EL (cell line): ENCODE results near the gene ITSN1.
"Not testable (repeated sequence)": the region's sequence is repeated elsewhere in the genome, so short reads cannot be mapped to it uniquely, and the experiment has no call there.

ENCODE experiments used
- DNase-seq: peaks from one replicate; pipeline ENCODE4 v3.0.0-alpha.2; 2016

The ITSN1 gene

GRCh38 chr21:33684068-33684467, 41.8 kb downstream of the ITSN1 start:
- DNase-seq = no peak

DNA sequence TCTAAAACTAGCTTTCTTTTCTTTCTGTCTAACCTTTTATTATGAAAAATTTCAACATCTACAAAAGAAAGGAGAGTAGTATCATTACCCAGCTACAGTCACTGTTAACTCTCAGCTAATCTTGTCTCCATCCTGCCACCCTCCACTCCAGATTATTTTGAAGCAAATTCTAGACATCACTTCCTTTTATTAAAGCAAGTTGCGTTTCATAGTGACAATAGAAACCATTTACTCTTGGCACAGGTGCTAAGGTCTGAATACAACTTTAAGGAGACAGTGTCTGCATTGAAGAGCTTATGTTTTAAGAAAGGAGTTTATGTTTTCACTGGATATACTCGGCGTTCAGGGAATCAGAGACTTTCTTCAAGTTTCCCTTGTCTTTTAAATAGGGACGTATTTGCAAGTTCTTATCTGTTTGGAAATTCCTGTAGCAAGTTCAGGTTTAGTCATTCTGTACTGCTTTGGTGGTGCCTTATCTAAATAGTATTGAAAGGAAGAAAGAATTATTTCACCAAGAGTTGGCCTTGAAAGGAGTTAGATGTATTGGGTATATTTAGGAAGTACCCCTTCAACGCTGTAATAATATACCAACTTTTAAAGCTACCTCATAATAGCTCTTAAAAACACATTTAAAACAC, 42.7 kb downstream of the ITSN1 start:
- DNase-seq = no peak

DNA sequence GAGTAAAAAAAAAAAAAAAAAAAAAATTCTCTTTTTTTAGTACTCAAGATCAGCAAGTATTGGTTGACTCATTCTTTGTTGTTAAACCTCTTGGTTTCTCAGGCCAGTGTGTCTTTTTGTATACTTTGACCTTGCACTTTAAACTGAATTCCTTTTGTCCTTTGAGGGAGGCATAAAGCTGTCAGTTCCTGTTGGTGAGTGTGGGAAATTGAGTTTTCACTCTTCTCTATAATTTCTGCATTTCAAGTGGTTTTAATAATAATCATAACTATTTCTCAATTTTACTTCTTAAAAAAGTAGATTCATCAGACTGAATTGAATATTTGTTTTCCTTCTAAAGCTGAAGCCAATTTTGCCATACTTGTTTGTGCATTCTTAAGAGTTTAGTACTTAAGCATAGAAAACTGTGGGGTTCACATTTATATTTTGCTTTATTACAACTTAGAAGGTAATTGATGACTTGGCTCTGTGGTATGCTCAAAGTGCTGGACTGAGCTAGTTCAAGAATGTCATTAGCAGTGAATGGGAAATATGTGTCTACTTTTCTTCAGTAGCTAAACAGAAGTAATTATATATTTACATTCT, 43.4 kb downstream of the ITSN1 start:
- peak; percentile 84 for DNase-seq

- no peak for DNase-seq
Measured at GRCh38 chr21:33686386-33686785, 44.1 kb downstream of the ITSN1 start.

DNA sequence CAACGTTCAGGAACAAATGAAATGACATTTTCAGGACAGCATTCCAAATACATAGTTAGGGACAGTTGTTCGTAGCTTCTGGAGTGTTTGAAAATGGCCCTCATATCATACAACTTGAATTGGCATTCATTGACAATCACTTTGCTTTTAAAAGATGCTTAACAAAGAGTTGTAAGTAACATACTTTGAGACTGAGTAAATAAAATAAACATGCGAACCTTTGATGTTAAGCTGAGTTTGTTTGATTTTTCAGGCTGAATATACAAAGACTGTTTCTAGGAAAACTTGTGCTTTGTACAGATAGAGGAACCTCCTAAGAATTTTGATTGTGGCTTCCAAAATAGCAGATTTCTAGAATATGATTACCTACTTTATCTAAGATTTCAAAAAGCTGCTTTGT, 45.3 kb downstream of the ITSN1 start:
- DNase-seq = no peak

- DNase-seq = no peak
Measured at GRCh38 chr21:33688353-33688752, 46.1 kb downstream of the ITSN1 start.

DNA sequence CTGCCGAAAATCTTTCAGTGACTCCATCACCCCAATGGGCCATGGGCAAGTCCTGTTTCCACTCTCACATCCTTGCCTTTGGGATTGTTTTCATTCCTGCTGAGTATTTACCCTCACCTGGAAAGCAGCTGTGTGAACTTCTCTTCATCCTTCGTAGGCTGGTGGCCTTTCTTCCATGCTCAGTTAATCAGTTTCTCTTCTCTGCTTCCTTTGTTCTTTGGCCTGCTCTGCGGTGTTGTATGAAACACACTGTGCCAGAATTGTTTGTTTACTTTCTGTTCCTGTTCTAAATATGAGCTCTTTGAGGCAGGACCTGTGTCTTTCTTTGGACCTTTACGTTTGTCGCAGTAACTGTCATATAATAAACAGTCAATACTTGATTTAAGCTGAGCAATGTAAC, 48.6 kb downstream of the ITSN1 start:
- no peak for DNase-seq

- DNase-seq = no peak
Measured at GRCh38 chr21:33691945-33692603, 49.8 kb downstream of the ITSN1 start.

DNA sequence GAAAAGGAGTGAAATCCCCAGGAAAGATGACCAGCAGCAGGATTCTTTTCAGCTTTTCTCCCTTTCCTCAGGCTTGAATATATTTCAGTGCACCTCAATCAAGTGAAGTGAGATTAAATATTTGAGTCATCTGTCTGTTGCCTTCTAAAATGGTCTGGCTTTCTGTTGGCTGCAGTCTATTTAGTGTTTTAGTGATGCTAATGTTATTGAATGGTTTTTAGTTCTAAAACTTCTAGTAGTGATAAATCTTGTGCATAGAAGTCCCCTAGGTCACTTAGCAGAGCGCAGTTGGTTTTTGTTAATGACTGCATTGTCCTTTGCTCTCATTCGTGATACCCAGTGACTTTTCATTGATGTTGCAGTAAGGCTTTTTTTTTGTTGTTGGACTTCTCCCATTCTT, 53.5 kb downstream of the ITSN1 start:
- DNase-seq = no peak

- DNase-seq = no peak
Measured at GRCh38 chr21:33696465-33696864, 54.2 kb downstream of the ITSN1 start.

- DNase-seq = no peak
Measured at GRCh38 chr21:33698087-33698860, 56.0 kb downstream of the ITSN1 start.

- DNase-seq = no peak
Measured at GRCh38 chr21:33699277-33699676, 57.0 kb downstream of the ITSN1 start.

- no peak for DNase-seq
Measured at GRCh38 chr21:33700491-33700890, 58.2 kb downstream of the ITSN1 start.

- no peak for DNase-seq
Measured at GRCh38 chr21:33703750-33704606, 61.7 kb downstream of the ITSN1 start.

DNA sequence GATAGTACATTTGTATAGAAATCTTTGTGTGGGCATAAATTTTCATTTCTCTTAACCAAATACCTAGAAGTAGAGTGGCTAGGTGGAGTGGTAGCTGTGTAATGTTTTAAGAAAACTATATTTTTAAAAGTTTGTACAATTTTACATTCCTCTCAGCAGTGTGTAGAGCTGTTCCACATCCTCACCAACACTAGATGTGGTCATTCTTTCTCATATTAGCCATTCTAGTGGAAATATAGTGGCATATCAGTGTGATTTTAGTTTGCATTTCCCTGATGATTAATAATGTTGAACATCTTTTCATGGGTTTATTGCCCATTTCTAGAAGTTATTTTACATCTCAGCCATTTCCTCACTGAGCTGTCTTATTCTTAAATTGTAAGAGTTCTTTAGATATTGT, 65.5 kb downstream of the ITSN1 start:
- DNase-seq = no peak

GRCh38 chr21:33708874-33709273, 66.6 kb downstream of the ITSN1 start:
- DNase-seq = no peak

DNA sequence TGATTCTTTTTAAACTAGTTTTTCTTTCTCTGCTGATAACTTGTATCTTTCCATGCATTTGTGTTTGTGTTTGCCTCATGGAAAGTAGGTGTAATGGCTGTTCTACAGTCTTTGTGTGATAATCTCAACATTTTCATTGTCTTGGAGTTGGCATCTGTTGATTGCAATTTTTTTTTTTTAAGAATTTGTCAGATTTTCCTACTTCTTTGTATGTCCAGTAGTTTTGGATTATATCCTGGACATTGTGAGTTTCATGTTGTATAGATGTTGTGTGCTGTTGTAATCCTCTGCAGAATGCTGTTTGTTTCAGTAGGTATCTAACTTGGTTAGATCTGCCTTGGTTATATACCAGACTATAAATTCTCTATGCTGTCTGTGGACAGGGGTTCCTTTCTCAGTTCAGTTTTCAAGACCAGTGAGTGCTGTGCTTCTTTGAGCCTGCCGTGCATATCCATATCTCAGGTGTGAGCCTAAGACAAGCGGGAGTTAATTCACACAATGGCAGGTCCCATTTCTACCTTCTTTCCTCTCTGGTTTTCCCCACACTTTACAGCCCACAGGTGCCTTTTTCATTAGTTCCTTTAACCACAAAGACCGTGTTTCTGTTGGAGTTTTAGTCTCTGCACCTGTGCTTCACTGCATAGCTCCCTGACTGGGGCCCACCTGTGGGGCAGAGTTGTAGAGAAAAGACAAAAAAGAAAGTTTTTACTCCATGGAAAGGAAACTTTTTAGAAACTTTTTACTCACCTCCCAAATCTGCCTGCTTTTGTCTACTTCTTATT, 69.9 kb downstream of the ITSN1 start:
- no peak for DNase-seq

DNA sequence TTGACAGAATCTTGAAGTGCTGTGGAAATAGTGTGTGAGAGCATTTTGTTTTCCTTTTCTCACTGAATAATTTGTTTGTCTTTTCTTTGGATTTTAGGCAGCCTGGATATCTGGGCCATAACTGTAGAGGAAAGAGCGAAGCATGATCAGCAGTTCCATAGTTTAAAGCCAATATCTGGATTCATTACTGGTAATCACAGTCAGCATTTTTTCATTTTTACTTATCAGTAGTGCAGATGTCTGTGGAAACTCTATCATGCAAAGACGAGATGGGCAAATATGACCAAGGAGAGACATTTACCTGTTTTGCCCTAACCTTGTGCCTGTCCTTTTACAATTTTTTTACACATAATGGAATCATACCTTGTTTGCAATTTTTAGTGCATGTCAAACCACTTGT, 78.8 kb downstream of the ITSN1 start:
- DNase-seq = no peak

- not testable (repeated sequence) for DNase-seq
Measured at GRCh38 chr21:33729139-33729538, 86.8 kb downstream of the ITSN1 start.

- DNase-seq = no peak
Measured at GRCh38 chr21:33729641-33730040, 87.3 kb downstream of the ITSN1 start.

GRCh38 chr21:33731447-33731846, 89.1 kb downstream of the ITSN1 start:
- DNase-seq = no peak

- DNase-seq = no peak
Measured at GRCh38 chr21:33732038-33732437, 89.7 kb downstream of the ITSN1 start.
